ENCODE measurements around the gene DIP2C.
"Not testable (repeated sequence)": the region's sequence is repeated elsewhere in the genome, so short reads cannot be mapped to it uniquely, and the experiment has no call there.

Gene DIP2C

DNA sequence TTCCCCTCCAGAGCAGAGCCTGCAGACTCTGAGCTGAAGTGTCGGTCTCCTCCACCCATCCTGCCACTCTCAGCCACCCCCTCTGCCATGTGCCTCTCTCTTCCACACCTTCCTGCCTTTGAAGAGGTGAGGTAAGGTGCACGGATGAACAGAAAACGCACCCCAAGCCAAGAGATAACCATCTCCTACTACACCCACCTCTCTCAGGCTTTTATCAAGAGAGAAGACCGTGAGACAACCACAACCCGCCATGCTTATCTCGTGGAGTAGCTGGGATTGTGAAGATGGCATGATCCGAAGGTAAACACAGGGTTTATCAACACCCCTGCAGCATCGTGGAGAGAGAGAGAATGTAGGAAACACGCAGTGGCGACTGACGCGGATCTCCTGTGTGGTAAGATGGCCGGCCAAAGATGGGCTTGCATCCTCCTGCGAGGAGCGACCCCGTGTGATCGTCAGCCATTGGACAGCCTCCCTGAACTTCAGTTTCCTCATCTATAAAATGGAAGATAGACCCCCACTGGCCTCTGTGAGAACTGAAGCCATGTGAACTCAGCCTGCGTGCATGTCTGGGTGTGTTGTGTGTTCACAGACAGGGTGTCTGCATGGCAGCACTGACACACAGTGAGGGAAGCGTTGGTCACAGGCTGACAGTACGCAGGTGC lies 219.0 kb downstream of the DIP2C start:
- DNase-seq: no peak

GRCh38 chr10:469947-470338 lies 219.5 kb downstream of the DIP2C start:
- no peak for DNase-seq

DNA sequence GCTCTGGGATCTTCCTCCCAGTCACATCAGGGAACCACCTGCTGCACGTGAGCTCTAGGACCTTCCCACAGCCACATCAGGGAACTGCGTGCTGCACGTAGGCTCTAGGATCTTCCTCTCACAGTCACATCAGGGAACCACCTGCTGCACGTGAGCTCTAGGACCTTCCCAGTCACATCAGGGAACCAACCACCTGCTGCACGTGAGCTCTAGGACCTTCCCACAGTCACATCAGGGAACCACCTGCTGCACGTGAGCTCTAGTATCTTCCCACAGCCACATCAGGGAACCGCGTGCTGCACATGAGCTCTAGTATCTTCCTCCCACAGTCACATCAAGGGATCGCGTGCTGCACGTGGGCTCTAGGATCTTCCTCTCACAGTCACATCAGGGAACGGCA lies 229.7 kb downstream of the DIP2C start:
- no peak for DNase-seq

DNA sequence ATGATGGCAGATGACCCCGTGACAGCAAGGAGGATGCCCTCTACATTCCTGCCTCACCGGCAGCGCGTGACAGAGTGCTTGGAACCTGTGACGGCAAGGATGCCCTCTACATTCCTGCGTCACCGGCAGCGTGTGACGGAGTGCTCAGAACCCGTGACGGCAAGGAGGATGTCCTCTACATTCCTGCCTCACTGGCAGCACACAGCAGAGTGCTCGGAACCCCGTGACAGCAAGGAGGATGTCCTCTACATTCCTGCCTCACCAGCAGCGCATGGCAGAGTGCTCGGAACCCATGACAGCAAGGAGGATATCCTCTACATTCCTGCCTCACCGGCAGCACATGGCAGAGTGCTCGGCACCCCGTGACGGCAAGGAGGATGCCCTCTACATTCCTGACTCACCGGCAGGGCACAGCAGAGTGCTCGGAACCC lies 231.0 kb downstream of the DIP2C start:
- no peak for DNase-seq

DNA sequence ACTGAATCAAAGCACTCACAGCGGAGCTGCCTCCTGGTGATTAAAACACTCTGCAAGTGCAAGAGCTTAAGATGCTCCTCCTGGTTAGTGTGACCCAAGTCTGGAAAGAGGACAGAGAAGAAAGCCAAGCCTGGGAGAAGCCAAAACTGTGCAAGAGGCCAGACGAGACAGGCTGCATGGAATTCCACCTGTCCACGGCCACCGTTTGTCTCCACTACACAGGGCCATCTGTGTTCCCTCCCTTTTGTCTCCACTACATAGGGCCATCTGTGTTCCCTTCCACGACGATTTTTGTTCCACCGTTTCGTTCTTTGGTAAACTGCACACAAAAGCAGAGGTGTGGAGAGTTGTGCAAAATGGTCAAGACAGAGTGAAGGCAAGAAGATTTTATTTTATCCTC lies 233.0 kb downstream of the DIP2C start:
- DNase-seq: no peak

DNA sequence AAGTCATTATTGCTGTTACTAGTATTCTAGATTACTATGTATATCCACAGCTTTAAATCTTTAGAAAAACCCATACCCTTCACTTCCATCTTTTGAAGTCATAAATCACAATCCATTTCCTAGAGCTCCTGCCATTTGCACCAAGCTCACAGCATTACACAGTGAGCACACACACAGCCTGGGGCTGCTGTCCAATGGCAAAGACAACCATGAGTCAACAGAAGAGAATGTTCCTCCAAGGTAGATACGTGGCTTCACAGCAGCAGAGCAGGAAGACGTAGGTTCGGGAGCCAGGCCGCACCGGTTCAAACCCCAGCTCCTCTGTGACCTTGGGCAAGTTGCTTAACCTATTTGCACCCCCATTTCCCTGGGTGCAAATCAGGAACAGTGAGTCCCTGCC lies 234.6 kb downstream of the DIP2C start:
- no peak for DNase-seq

GRCh38 chr10:453647-454046 lies 235.8 kb downstream of the DIP2C start:
- DNase-seq: no peak

GRCh38 chr10:452512-453426 lies 236.7 kb downstream of the DIP2C start:
- no peak for DNase-seq

- DNase-seq: no peak
Observed at GRCh38 chr10:451856-452255, 237.6 kb downstream of the DIP2C start.

DNA sequence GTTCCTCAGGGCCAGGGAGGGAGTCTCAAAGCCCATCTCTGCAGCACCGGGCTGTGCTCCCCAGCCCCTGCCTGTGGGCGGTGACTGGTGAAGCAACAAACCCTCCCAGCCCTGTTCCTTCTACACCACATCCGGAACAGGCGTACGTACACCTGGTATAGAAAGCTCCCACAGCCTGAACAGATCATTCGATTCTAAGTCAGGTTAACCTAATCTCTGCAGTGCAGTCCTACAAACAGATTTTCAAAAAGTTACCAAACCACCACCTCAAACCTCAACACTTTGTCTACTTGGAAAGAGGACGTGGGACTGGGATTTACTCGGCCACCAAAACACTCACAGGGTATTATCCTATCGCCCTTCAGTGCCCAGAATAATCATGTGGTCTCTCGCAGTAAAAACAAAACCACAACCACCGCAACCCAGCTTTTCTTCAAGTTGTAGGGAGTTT lies 238.4 kb downstream of the DIP2C start:
- no peak for DNase-seq

DNA sequence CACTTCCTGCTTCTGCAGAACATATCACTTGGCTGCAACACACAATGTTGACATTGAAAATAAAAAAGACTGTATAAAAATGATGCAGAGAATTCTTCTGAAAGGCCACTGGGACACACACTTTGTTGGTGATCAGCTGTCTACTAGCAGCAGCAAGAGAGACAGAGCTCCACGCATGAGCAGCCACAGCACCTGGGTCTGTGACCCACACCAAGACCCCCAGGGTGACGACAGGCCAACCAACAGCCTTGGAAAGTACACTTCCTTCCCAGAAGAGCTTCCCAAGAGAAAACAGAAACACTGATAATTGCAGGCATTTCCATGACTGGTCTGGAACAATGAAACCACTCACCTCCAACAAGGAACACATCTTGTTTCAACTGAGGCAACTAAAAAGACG lies 239.0 kb downstream of the DIP2C start:
- DNase-seq: no peak

- not testable (repeated sequence) for DNase-seq
Observed at GRCh38 chr10:449331-449730, 240.1 kb downstream of the DIP2C start.

- DNase-seq: no peak
Observed at GRCh38 chr10:443459-443858, 246.0 kb downstream of the DIP2C start.

- DNase-seq: no peak
Observed at GRCh38 chr10:442209-442608, 247.3 kb downstream of the DIP2C start.

DNA sequence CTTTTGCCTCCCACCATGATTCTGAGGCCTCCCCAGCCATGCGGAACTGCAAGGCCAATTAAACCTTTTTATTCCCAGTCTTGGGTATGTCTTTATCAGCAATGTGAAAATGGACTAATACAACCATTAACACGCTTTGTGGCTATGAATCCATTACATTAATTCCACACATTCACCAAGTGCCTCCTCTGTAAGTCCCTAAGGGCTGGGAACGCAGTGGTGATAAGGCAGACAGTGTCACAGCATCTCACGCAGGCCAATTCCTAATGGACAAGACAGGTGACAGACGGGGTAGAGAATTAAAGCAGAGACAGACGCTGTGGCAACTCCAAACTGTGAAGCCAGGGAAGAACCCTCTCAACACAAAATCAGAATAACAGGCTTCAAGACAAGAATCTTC lies 247.8 kb downstream of the DIP2C start:
- DNase-seq: no peak

DNA sequence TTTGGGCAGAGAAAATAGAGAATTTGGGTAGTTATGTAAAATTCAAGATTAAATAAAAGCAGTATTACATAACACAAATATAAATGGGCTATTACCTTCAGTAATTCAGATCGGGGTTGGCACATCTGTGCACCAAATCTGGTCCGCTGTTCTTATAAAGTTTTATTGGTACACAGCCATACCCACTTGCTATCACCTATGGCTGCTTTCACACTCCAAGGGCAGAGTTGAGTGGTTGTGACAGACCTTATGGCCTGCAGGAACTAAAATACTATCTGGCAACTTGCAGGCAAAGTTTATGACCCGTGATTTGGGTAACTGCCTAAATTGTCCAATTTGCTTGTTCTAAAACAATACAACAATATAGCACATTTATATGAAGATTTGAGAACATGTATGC lies 249.3 kb downstream of the DIP2C start:
- DNase-seq: no peak

DNA sequence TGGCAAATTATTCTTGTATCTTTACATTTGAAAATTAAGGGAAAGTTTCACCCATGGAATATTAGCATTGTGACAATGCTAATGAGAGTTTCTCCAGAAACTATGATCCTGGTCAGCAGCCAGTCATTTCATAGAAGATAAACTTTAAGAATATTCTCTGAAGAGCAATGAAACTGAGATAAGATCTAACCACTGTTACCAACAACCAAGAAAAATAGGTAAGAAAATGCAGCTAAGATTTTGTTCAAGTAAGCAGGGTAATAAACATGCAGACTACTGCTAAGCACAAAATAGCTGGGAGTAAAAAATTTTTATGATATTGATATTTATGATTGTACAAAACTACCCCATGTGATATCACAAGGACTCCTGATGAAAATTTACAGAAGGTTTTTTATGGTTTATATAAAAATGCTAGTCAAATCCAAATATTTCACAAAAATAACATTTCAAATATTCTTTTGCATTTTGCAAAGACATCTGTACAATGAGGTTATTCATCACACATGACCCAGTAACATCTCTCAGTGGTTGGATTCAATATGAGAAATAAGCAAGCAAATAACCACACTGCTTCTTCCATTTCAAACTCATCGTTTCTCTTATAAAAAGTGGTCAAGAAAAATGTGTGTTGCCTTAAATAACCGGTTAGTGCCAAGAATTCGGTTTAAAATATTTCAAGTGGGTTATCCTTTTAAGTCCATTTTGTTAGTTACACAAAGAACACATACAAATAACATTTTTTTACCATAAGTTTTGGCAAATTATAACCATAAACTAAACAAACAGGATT lies 251.6 kb downstream of the DIP2C start:
- no peak for DNase-seq

DNA sequence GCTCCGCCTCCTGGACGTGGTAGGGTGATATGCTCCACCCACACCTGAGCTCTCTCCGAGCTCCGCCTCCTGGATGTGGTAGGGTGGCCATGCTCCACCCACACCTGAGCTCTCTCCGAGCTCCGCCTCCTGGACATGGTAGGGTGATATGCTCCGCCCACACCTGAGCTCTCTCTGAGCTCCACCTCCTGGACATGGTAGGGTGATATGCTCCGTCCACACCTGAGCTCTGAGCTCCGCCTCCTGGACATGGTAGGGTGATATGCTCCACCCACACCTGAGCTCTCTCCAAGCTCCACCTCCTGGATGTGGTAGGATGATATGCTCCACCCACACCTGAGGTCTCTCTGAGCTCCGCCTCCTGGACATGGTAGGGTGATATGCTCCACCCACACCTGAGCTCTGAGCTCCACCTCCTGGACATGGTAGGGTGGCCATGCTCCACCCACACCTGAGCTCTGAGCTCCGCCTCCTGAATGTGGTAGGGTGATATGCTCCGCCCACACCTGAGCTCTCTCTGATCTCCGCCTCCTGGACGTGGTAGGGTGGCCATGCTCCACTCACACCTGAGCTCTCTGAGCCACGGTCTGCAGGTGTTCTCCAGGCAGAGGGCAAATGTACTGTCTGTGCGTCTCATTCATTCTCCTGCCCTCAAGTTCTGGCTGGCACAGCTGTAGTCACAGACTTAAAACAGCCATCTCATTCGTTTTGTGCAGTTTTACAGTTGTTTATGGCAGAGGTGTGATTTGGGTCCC lies 252.4 kb downstream of the DIP2C start:
- DNase-seq: no peak

GRCh38 chr10:436013-436697 lies 253.3 kb downstream of the DIP2C start:
- no peak for DNase-seq

DNA sequence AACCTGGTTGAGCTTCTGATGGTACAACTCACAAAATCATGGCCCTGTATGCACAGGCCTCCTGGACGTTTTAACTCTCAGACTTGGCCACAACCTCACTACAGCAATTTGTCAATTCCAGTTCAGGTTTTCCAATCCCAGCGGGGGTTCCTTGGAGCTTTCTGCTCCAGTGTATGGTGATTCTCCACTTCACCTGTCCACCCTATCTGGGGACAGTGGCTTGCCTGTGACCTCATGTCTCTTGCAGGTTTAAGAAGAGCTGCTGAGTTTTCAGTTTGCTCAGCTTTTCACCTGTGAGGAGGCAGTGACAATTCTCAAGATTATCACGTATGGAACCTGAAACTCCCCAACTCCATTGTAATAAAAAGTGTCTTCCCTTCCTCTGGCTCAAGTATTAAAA lies 254.1 kb downstream of the DIP2C start:
- no peak for DNase-seq

DNA sequence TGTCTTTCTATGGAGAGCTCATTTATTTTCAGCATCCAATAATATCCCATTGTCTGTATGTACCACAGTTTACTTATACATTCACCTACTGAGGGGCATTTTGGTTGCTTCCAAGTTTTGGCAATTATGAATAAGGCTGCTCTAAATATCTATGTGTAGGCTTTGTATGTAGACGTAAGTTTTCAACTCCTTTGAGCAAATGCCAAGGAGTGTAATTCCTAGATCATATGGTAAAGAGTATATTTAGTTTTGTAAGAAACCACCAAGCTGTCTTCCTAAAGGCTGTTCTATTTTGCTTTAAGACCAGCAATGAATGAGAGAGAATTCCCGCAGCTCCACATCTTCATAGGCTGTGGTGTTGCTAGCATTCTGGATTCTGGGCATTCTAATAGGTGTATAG lies 259.8 kb downstream of the DIP2C start:
- DNase-seq: no peak
